HG03066 (cell line): ENCODE results near the gene KANSL1.

Experiments
- ATAC-seq: cut with Tn5 transposase; IDR thresholded peaks from one replicate; pipeline ENCODE4 v1.9.1; 2021; ENCODE audit warnings: low read depth; ENCODE audit not compliant: unreplicated experiment

KANSL1 gene

GRCh38 chr17:46170639-46171429, 22.4 kb downstream of the KANSL1 start:
- ATAC-seq = no peak

- no peak for ATAC-seq
Observed at GRCh38 chr17:46169913-46170638, 23.2 kb downstream of the KANSL1 start.

- no peak for ATAC-seq
Observed at GRCh38 chr17:46167826-46168569, 25.2 kb downstream of the KANSL1 start.

DNA sequence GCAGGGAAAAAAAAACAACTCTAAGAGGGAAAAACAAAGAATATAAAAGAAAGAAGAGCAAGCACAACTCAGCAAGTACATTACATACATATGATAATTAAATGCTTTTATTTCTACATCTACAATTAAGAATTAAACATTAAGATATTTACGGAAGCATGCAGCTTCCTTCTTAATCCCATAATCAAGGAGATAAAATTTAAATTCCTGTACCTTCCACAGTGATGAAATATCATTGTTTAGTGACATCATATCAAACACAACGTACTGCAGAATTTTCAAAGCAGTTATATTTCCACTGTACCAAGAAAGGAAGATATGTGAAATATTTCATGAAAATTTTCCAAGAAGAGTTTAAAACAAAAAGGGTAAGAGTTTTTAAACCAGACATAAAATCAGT, 26.0 kb downstream of the KANSL1 start:
- no peak for ATAC-seq

- no peak for ATAC-seq
Observed at GRCh38 chr17:46166692-46167249, 26.5 kb downstream of the KANSL1 start.

GRCh38 chr17:46163929-46164594, 29.2 kb downstream of the KANSL1 start:
- no peak for ATAC-seq

DNA sequence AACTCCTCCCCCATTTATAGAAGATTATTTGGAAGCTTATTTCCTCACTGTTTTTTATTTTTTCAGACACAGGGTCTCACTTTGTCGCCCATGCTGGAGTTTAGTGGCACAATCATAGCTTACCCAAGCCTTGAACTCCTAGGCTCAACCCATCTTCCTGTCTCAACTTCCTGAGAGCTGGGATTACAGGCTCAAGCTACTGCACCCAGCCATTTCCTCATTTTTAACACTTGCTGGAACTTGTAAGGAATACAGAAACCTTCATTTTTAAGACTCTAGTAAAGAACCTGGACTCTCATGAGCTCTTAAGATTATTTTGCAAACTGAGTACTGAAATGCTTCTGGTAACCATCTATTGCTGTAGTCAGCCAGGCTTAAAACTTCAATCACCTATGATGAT, 29.9 kb downstream of the KANSL1 start:
- ATAC-seq = no peak

DNA sequence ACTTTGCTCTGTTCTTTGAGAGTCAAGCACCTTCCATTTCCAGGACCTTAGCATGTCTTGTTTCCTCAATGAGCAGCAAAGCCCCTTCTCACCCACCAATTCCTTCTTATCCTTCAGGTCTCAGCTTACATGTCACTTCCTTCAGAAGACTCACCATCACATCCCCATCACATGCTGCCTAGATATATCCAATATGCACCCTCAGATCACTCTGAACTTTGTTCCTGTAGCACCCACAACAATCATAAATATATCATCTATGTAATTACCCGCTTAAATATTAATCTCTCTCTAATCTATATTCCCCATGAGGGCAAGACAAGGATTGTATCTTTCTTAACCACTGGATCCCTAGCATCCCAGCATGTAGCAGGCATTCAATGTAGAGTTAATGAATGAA, 30.4 kb downstream of the KANSL1 start:
- no peak for ATAC-seq

DNA sequence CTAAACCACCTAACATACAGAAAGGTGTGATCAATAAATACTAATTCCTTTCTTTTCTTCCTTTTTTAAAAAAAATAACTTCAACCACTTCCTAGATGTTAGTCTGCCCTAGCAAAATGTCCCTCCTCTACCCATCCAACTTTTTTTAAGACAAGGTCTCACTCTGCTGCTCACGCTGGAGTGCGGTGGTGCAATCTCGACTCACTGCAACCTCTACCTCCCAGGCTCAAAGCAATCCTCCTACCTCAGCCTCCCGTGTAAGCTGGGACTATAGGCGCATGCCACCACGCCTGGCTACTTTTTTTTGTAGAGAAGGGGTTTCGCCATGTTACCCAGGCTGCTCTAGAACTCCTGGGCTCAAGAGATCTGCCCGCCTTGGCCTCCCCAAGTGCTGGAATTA, 33.1 kb downstream of the KANSL1 start:
- no peak for ATAC-seq

DNA sequence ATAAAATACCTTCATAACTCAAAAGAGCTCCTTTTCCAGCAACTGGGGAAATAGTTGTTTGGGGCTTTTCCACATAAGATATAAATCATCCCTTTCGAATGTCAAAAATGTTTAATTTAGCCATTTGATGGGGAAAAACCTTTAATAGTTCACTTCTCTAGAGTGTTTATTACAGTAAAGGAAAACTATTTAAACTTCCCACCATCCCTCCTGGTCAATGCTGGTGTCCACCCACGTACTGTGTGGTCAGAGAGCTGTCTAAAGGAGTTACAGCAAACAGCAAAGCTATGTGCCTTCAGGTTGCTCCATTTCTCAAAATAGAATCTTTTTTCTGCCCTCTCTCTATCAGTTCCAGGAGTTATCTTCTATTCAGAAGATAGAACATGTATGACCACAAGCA, 33.5 kb downstream of the KANSL1 start:
- no peak for ATAC-seq

DNA sequence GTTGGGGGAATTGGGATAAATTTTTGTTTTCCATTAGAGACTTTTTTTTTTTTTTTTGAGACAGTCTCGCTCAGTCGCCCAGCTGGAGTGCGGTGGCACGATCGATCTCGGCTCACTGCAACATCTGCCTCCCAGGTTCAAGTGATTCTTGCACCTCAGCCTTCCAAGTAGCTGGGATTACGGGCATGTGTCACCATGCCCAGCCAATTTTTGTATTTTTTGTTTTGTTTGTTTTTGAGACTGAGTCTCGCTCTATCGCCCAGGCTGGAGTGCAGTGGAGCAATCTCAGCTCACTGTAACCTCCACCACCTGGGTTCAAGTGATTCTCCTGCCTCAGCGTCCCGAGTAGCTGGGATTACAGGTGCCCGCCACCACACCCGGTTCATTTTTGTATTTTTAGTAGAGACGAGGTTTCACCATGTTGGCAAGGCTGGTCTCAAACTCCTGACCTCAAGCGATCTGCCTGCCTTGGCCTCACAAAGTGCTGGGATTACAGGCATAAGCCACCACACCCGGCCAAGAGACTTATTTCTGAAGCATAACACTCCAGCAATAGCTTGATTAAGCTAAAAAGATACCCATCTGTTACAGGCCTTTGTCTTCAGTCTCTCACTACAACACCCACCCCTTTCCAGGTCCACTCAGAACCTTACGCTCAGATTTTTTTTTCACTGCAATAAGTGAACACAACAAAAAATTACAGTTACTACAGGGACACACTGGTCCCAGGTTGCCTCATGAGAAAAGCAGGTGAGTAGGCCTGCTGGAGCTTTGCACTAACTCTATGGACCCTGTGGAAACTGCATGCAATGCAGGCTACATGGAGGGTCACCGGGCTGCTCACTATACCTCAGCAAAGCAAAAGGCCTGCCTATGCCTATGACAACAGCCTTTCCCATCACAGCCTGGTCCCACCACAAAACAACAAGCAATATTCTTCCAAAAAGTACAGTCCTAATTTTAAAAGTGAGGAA, 34.6 kb downstream of the KANSL1 start:
- ATAC-seq = no peak

GRCh38 chr17:46157443-46158062, 35.7 kb downstream of the KANSL1 start:
- ATAC-seq = no peak

DNA sequence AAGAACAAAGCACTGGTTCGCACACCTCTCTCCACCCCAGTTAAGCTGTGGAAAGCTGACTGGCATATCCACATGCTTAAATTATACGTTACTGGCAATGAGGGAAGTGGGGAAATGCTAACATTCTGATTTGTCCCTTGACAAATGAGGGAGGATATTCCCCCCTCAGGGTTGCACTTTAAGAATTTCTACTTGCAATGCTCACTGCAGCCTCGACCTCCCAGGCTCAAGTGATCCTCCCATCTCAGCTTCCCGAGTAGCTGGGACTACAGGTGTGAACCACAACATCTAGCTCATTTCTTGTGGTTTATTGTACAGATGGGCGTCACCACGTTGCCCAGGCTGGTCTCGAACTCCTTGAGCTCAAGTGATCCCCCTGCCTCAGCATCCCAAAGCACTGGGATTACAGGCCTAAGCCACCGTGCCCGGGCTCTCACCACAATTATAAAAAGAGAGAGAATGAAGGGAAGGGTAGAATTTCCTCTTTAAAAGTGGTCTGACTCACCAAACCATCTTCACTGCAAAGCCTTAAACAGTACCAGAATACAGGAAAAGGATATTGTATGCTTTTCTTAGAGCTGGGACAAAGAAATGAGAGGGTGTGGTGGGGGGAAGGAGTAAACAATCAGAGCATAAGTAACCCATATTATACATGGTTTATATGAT, 38.9 kb downstream of the KANSL1 start:
- ATAC-seq = no peak

GRCh38 chr17:46152423-46152822, 40.8 kb downstream of the KANSL1 start:
- ATAC-seq = no peak

- no peak for ATAC-seq
Observed at GRCh38 chr17:46151762-46152161, 41.5 kb downstream of the KANSL1 start.

DNA sequence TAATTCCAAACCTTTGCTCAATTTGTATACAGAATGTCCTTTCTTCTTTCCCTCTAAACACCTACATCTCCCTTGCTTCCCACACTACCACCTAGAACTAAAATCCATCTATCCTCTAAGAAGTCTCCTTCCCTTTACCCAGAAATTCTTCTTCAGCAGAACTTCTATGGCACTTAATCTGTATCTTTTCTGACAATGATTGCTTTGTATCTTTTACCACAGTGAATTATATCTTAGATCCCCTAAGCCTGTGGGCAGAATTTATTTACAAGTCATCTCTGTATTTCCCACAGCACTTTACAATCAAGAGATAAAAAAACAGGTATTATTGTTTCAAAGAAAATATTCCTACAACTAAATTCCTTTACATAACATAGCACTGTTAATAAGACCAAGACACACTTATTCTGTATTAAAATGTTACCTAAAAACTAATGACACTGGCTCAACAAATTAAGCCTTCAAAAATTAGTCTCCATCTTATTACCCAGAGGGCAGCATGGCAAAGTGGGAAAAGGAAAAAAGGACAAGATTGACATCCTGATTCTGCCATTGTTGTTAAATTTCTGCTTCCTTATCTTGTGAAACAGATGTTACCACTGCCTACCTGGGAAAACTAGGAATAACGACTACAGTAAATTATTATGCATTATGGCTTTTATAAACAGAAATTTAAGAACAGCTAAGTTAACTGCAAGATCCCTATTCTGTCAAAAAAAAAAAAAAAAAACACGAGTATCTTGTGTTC, 42.8 kb downstream of the KANSL1 start:
- no peak for ATAC-seq

- ATAC-seq = no peak
Observed at GRCh38 chr17:46148247-46148646, 45.0 kb downstream of the KANSL1 start.

- ATAC-seq = no peak
Observed at GRCh38 chr17:46147296-46147695, 45.9 kb downstream of the KANSL1 start.
